Mesenchymal stem cell (in vitro differentiated cells and primary cell): ENCODE results near the gene ASIC2.

Experiments
- DNase-seq: peaks from one replicate; pipeline ENCODE4 v3.0.0-alpha.2; 2013
- H2AFZ ChIP-seq: one replicate; pipeline ENCODE4 v1.6.1; 2013; ENCODE audit warnings: low read depth, mild to moderate bottlenecking, control low read depth, inconsistent platforms, low read length, moderate library complexity
- H2AK5ac ChIP-seq: 2 replicates; pipeline ENCODE4 v1.6.1; 2013; ENCODE audit warnings: low read length, moderate library complexity, mild to moderate bottlenecking, inconsistent platforms; ENCODE audit not compliant: severe bottlenecking
- H2BK120ac ChIP-seq: one replicate; pipeline ENCODE4 v1.6.1; 2013; ENCODE audit warnings: low read depth, mild to moderate bottlenecking, inconsistent platforms, low read length, moderate library complexity
- H2BK12ac ChIP-seq, 2 experiments: one replicate each; pipeline ENCODE4 v1.6.1; 2013; ENCODE audit warnings: inconsistent platforms in 2 of 2, low read length in 2 of 2, mild to moderate bottlenecking in 2 of 2, moderate library complexity in 2 of 2, control low read depth in 1 of 2
- H2BK15ac ChIP-seq: one replicate; pipeline ENCODE4 v1.6.1; 2013; ENCODE audit warnings: mild to moderate bottlenecking, low read depth, inconsistent platforms; ENCODE audit not compliant: poor library complexity, severe bottlenecking
- H2BK5ac ChIP-seq: 2 replicates; pipeline ENCODE4 v1.6.1; 2013; ENCODE audit warnings: low read depth, mild to moderate bottlenecking, low read length, control low read depth, inconsistent platforms; ENCODE audit not compliant: poor library complexity, severe bottlenecking
- H3K14ac ChIP-seq, 2 experiments: one replicate each; pipeline ENCODE4 v1.6.1; 2013; ENCODE audit warnings: inconsistent platforms in 2 of 2, low read length in 2 of 2, control low read depth in 1 of 2, mild to moderate bottlenecking in 1 of 2, moderate library complexity in 1 of 2
- H3K18ac ChIP-seq, 2 experiments: one replicate each; pipeline ENCODE4 v1.6.1; 2013; ENCODE audit warnings: inconsistent platforms in 2 of 2, low read length in 2 of 2, control low read depth in 1 of 2, low read depth in 1 of 2, mild to moderate bottlenecking in 1 of 2
- H3K23ac ChIP-seq, 2 experiments: one replicate each; pipeline ENCODE4 v1.6.1; 2013; ENCODE audit warnings: inconsistent platforms in 2 of 2, low read length in 2 of 2, mild to moderate bottlenecking in 2 of 2, moderate library complexity in 2 of 2, control low read depth in 1 of 2
- H3K27ac ChIP-seq: 2 replicates; pipeline ENCODE4 v1.5.1; 2013; ENCODE audit warnings: mild to moderate bottlenecking, moderate library complexity, low read length, control low read depth, inconsistent platforms; ENCODE audit not compliant: poor library complexity, severe bottlenecking
- H3K27me3 ChIP-seq, 2 experiments: 2 replicates each; pipeline versions ENCODE4 v1.6.1 to v1.7.0; 2013; ENCODE audit warnings: low read length in 2 of 2, mild to moderate bottlenecking in 2 of 2, moderate library complexity in 2 of 2, control low read depth in 1 of 2, inconsistent platforms in 1 of 2; ENCODE audit not compliant: control insufficient read depth in 1 of 2, insufficient read depth in 1 of 2
- H3K36me3 ChIP-seq, 2 experiments: 2 replicates each; pipeline versions ENCODE4 v1.6.1 to v1.7.0; 2013; ENCODE audit warnings: low read length in 2 of 2, control low read depth in 1 of 2, inconsistent platforms in 1 of 2, low read depth in 1 of 2, mild to moderate bottlenecking in 1 of 2; ENCODE audit not compliant: insufficient read depth in 2 of 2, control insufficient read depth in 1 of 2
- H3K4ac ChIP-seq, 2 experiments: one replicate each; pipeline ENCODE4 v1.6.1; 2013; ENCODE audit warnings: inconsistent platforms in 2 of 2, low read length in 2 of 2, mild to moderate bottlenecking in 2 of 2, moderate library complexity in 2 of 2, control low read depth in 1 of 2, low read depth in 1 of 2
- H3K4me1 ChIP-seq: 2 replicates; pipeline ENCODE4 v1.6.1; 2013; ENCODE audit warnings: low read depth, low read length, control low read depth; ENCODE audit not compliant: control insufficient read depth, insufficient read depth
- H3K4me2 ChIP-seq: 2 replicates; pipeline ENCODE4 v1.6.1; 2013; ENCODE audit warnings: low read length, mild to moderate bottlenecking, inconsistent platforms; ENCODE audit not compliant: poor library complexity, severe bottlenecking
- H3K4me3 ChIP-seq, 2 experiments: 2 replicates each; pipeline versions ENCODE4 v1.5.1 to v1.7.0; 2013; ENCODE audit warnings: low read length in 2 of 2, mild to moderate bottlenecking in 2 of 2, control low read depth in 1 of 2, low read depth in 1 of 2; ENCODE audit not compliant: insufficient read depth in 1 of 2
- H3K79me1 ChIP-seq: replicated peaks from 2 replicates; pipeline ENCODE4 v1.6.1; 2013; ENCODE audit warnings: mild to moderate bottlenecking, control low read depth, low read length, inconsistent platforms; ENCODE audit not compliant: poor library complexity, severe bottlenecking
- H3K9ac ChIP-seq: 2 replicates; pipeline ENCODE4 v1.7.0; 2013; ENCODE audit warnings: mild to moderate bottlenecking, low read length, moderate library complexity
- H3K9me3 ChIP-seq: 2 replicates; pipeline ENCODE4 v1.7.0; 2013; ENCODE audit warnings: mild to moderate bottlenecking, low read length; ENCODE audit not compliant: control insufficient read depth
- H4K8ac ChIP-seq: one replicate; pipeline ENCODE4 v1.6.1; 2013; ENCODE audit warnings: inconsistent platforms, mild to moderate bottlenecking, low read length, moderate library complexity
- H4K91ac ChIP-seq: one replicate; pipeline ENCODE4 v1.6.1; 2013; ENCODE audit warnings: mild to moderate bottlenecking, low read length, inconsistent platforms
- WGBS: methylation state at CpG from one replicate; pipeline ENCODE4 v1.1.7; 2013; ENCODE audit warnings: mixed read lengths; 5-methylcytosine and 5-hydroxymethylcytosine counted together

The ASIC2 gene

DNA sequence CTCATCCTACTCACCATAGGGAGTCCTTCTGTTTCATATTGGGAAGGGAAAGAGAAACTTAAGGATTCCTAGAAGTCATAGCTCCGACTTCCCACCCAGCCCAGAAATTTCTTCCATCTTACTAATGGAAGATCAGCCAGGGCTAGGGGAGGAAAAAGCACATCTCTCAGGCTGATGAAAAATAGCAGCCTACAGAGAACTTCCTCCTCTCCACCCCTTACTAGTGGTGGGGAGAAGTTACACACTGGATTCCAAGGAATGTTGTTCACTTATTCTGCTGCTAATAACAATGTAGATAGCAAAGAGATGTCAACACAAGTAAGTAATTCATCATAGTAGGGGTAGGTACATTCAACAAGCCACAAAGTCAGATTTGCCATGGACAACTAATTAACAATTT lies 207.1 kb downstream of the ASIC2 start:
- H2AK5ac ChIP-seq = no peak overlapping the region
- no peak overlapping the region for H4K91ac ChIP-seq
- H2BK120ac ChIP-seq = no peak overlapping the region
- no peak overlapping the region for H2AFZ ChIP-seq
- no peak overlapping the region for H3K4ac ChIP-seq
- no peaks in the 10 kb centered on the region for H3K79me1 ChIP-seq
- no peak for DNase-seq
- H3K4me2 ChIP-seq = no peak overlapping the region
- H3K9me3 ChIP-seq = no peaks in the 10 kb centered on the region
- H4K8ac ChIP-seq = no peak overlapping the region
- no peak overlapping the region for H3K27ac ChIP-seq
- no peak overlapping the region for H3K4me3 ChIP-seq
- no peaks in the 10 kb centered on the region for H3K4me1 ChIP-seq
- H3K9ac ChIP-seq = no peak overlapping the region
- WGBS = no CpG with 5 or more reads among the region's 1 CpG
- no peak overlapping the region for H2BK5ac ChIP-seq
- no peak overlapping the region for H2BK12ac ChIP-seq
- H3K18ac ChIP-seq = no peak overlapping the region
- no peak overlapping the region for H3K14ac ChIP-seq
- H3K27me3 ChIP-seq = peaks cover 11 to 71% of the 10 kb centered on the region in 2 experiments
- H3K36me3 ChIP-seq = no peaks in the 10 kb centered on the region
- no peak overlapping the region for H2BK15ac ChIP-seq
- H3K23ac ChIP-seq = no peak overlapping the region

DNA sequence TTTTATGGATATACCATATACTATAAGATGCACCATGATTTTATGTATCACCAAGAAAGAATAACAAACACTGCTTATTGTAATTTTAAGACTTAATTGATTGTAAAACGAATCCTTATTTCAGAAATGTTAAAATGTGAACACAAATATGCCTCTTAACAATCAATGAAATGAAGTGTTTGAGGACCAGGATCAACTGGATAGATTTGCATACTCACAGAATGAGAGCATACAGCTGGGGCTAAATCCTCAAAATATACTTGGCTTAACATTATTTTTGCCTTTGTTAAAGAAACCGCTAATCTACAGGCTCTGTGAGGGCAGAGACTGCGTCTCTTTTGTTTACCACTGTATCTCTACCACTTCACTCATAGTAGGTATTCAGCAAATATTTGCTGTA lies 207.8 kb downstream of the ASIC2 start:
- DNase-seq = no peak
- H3K9me3 ChIP-seq = no peaks in the 10 kb centered on the region
- H4K91ac ChIP-seq = no peak overlapping the region
- no peak overlapping the region for H2BK120ac ChIP-seq
- no peak overlapping the region for H2BK15ac ChIP-seq
- H2AK5ac ChIP-seq = no peak overlapping the region
- H4K8ac ChIP-seq = no peak overlapping the region
- H2BK12ac ChIP-seq = no peak overlapping the region
- no peak overlapping the region for H3K27ac ChIP-seq
- no peak overlapping the region for H3K4ac ChIP-seq
- no peak overlapping the region for H3K14ac ChIP-seq
- H2AFZ ChIP-seq = no peak overlapping the region
- no peak overlapping the region for H3K18ac ChIP-seq
- no peaks in the 10 kb centered on the region for H3K36me3 ChIP-seq
- H3K9ac ChIP-seq = no peak overlapping the region
- H3K79me1 ChIP-seq = no peaks in the 10 kb centered on the region
- no CpG with 5 or more reads among the region's 3 CpGs for WGBS
- no peak overlapping the region for H3K4me3 ChIP-seq
- H2BK5ac ChIP-seq = no peak overlapping the region
- peaks cover 11 to 73% of the 10 kb centered on the region in 2 experiments for H3K27me3 ChIP-seq
- no peaks in the 10 kb centered on the region for H3K4me1 ChIP-seq
- H3K23ac ChIP-seq = no peak overlapping the region
- H3K4me2 ChIP-seq = no peak overlapping the region

DNA sequence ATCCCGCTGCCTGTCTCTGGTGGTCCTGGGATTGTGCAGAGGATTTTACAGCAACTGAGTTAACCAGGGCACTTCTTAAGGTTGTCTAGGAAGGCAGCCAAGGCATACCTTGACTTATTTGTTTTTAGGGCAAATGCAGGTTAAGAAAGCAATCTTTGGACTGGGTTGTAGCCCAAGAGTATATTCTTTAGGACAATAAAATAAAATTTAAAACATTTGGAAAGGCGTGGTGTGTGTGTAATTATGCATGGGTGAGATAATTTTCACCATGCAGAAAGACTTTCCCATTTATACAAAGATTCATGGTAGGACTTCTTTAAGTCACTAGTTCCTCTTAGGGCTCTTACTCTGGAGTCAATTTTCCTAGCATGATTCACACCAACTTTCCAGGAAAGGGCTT lies 208.3 kb downstream of the ASIC2 start:
- Histone ChIP-seq H2BK12ac (no peak overlapping the region), H3K9ac (no peak overlapping the region), H4K91ac (no peak overlapping the region), H3K4me3 (no peak overlapping the region), H3K79me1 (no peaks in the 10 kb centered on the region), H2BK15ac (no peak overlapping the region), H2AFZ (no peak overlapping the region), H3K27ac (no peak overlapping the region), H3K4me2 (no peak overlapping the region), H3K14ac (no peak overlapping the region), H3K9me3 (no peaks in the 10 kb centered on the region), H2BK5ac (no peak overlapping the region), H3K18ac (no peak overlapping the region), H3K4me1 (no peaks in the 10 kb centered on the region), H3K4ac (no peak overlapping the region), H2BK120ac (no peak overlapping the region), H4K8ac (no peak overlapping the region), H3K23ac (no peak overlapping the region), H3K27me3 (peaks cover 8 to 72% of the 10 kb centered on the region in 2 experiments), H3K36me3 (no peaks in the 10 kb centered on the region), H2AK5ac (no peak overlapping the region)
- 100% methylated on average over 1 of the region's 2 CpGs for whole genome bisulfite sequencing
- DNase-seq = no peak

DNA sequence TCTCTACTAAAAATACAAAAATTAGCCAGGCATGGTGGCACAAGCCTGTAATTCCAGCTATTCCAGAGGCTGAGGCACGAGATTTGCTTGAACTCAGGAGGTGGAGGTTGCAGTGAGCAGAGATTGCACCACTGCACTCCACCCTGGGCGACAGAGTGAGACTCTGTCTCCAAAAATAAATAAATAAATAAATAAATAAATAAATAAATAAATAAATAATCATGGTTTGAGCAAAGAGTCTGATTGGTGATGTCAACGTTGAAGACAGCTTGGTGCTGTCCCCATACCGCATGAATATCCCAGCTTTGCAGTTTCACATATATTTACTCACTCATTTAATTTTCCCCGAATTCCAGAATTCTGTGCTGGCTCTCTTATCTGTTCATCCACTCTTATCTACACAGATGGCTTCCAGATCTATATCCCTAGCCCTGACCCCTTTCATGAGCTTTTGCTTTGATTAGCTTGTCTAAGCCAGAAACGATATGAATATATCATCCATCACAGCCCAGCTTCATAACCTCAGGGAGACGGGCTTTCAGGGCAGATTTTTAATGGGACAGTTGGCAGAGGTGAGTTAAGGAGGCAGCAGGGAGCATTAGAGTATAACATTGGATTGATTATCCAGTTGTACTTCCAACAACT lies 210.4 kb downstream of the ASIC2 start:
- H2BK15ac ChIP-seq = no peak overlapping the region
- H3K4ac ChIP-seq = no peak overlapping the region
- H3K4me2 ChIP-seq = no peak overlapping the region
- no peaks in the 10 kb centered on the region for H3K79me1 ChIP-seq
- no peak overlapping the region for H2BK5ac ChIP-seq
- H2BK120ac ChIP-seq = no peak overlapping the region
- H3K14ac ChIP-seq = no peak overlapping the region
- no peak overlapping the region for H3K18ac ChIP-seq
- H3K27ac ChIP-seq = no peak overlapping the region
- no peak for DNase-seq
- H3K4me3 ChIP-seq = no peak overlapping the region
- 84% methylated on average over 3 of the region's 7 CpGs for WGBS
- H3K27me3 ChIP-seq = peaks cover 9 to 75% of the 10 kb centered on the region in 2 experiments
- H3K23ac ChIP-seq = no peak overlapping the region
- no peaks in the 10 kb centered on the region for H3K9me3 ChIP-seq
- no peak overlapping the region for H2BK12ac ChIP-seq
- no peak overlapping the region for H2AK5ac ChIP-seq
- no peaks in the 10 kb centered on the region for H3K36me3 ChIP-seq
- H4K8ac ChIP-seq = no peak overlapping the region
- H4K91ac ChIP-seq = no peak overlapping the region
- no peak overlapping the region for H3K9ac ChIP-seq
- H3K4me1 ChIP-seq = no peaks in the 10 kb centered on the region
- H2AFZ ChIP-seq = no peak overlapping the region
